Mucosa of descending colon (tissue), 3 donors: ENCODE measurements around the gene SLC5A3. TPM values are rescaled to one million over a fixed set of nuclear protein-coding genes. Genes with fewer than 3 reads are reported as not detected.

Source experiments
- ATAC-seq: fragments of 200-7000 bp; cut with Tn5 transposase; one replicate; pipeline ENCODE4 v1.9.1; 2020; ENCODE audit warnings: mild to moderate bottlenecking, moderate library complexity
- DNase-seq, 3 donors: peaks; one replicate each; pipeline ENCODE4 v3.0.0-alpha.2; 2020
- H3K36me3 ChIP-seq: fragments of 200-600 bp; one replicate; pipeline ENCODE4 v1.8.0; 2021; ENCODE audit warnings: low read depth, mild to moderate bottlenecking
- H3K4me1 ChIP-seq: fragments of 200-600 bp; one replicate; pipeline ENCODE4 v1.8.0; 2021; ENCODE audit warnings: low read depth, mild to moderate bottlenecking
- H3K4me3 ChIP-seq: fragments of 200-600 bp; one replicate; pipeline ENCODE4 v1.8.0; 2021; ENCODE audit warnings: mild to moderate bottlenecking
- H3K9me3 ChIP-seq: fragments of 200-600 bp; one replicate; pipeline ENCODE4 v1.8.0; 2021; ENCODE audit warnings: mild to moderate bottlenecking
- intact Hi-C, 2 donors: fragments of 100-400 bp; cut with DNase I in 1 of 2; cut with micrococcal nuclease in 1 of 2; formaldehyde crosslinking; loops; one replicate each; pipeline versions ENCODE4 v1.11.0 to v1.11.1; 2022; cut with DNase I, micrococcal nuclease
- total RNA-seq, 3 donors: library from RNA; stranded (reverse); fragmentation: NEBNext Ultra II Directional in 2 of 3; extraction: Animal tissue kit (Norgen Biotek cat#: 25700) in 2 of 3; gene quantifications; one replicate each; pipeline versions ENCODE4 v1.2.1 to v1.2.4, GENCODE V29; 2021 to 2023
- TF ChIP-seq, protein P1 (sequence below): fragments of 200-600 bp; IDR thresholded peaks from one replicate; pipeline ENCODE4 v1.8.0; 2022; ENCODE audit warnings: antibody characterized with exemption, mild to moderate bottlenecking
- donor health status: DM: no; HTN: no; CAD: no; lungs with moderate emphysema.
- donor health status: DM: no; HTN: no; CAD: no.
- donor health status: DM: no; HTN: yes; CAD: no.

The SLC5A3 gene
- total RNA-seq, 3 donors from 2014 or later, result 16.5 to 39.3 (median 19.9) TPM

GRCh38 chr21:34082769-34083168 lies 9.4 kb downstream of the SLC5A3 start:
- DNase-seq, result no peak
- TF ChIP-seq, protein P1, sequence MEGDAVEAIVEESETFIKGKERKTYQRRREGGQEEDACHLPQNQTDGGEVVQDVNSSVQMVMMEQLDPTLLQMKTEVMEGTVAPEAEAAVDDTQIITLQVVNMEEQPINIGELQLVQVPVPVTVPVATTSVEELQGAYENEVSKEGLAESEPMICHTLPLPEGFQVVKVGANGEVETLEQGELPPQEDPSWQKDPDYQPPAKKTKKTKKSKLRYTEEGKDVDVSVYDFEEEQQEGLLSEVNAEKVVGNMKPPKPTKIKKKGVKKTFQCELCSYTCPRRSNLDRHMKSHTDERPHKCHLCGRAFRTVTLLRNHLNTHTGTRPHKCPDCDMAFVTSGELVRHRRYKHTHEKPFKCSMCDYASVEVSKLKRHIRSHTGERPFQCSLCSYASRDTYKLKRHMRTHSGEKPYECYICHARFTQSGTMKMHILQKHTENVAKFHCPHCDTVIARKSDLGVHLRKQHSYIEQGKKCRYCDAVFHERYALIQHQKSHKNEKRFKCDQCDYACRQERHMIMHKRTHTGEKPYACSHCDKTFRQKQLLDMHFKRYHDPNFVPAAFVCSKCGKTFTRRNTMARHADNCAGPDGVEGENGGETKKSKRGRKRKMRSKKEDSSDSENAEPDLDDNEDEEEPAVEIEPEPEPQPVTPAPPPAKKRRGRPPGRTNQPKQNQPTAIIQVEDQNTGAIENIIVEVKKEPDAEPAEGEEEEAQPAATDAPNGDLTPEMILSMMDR, result no peak
- Histone ChIP-seq H3K9me3 (no peaks in the 10 kb centered on the region), H3K4me1 (peaks cover 38% of the 10 kb centered on the region), H3K36me3 (no peaks in the 10 kb centered on the region), H3K4me3 (no peak overlapping the region)
- ATAC-seq, result no peak
- intact Hi-C loops, result no loop called here

- no peak overlapping the region for H3K4me3 ChIP-seq
- intact Hi-C loops, result no loop called here
- no peaks in the 10 kb centered on the region for H3K36me3 ChIP-seq
- no peak for ATAC-seq
- peaks cover 32% of the 10 kb centered on the region for H3K4me1 ChIP-seq
- TF ChIP-seq, protein P1, result no peak
- DNase-seq, result no peak
- no peaks in the 10 kb centered on the region for H3K9me3 ChIP-seq
Measured at GRCh38 chr21:34083357-34083756, 10.0 kb downstream of the SLC5A3 start.

DNA sequence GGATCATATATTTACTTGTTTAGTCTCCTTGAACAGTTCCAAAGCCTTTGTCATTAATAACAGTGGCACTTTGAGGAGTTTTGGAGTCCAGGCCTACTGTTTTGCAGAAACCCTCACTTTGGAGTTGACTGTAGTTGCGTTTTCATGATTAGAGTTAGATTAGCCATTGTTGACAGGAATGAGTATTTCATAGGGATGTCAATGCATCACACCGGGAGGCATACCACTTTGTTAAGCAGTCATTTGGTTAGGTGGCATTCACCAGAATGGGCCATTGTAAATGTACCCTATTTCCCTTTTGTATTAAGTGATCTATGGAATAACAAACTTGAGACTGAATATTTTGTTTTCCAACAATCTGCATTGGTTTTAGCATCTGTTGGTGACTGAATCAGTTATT lies 11.8 kb downstream of the SLC5A3 start:
- TF ChIP-seq, protein P1, result no peak
- ATAC-seq (no peak), DNase-seq (no peak)
- intact Hi-C loops, result no loop called here
- no peaks in the 10 kb centered on the region for H3K36me3 ChIP-seq
- no peaks in the 10 kb centered on the region for H3K9me3 ChIP-seq
- no peak overlapping the region for H3K4me3 ChIP-seq
- peaks cover 19% of the 10 kb centered on the region for H3K4me1 ChIP-seq

DNA sequence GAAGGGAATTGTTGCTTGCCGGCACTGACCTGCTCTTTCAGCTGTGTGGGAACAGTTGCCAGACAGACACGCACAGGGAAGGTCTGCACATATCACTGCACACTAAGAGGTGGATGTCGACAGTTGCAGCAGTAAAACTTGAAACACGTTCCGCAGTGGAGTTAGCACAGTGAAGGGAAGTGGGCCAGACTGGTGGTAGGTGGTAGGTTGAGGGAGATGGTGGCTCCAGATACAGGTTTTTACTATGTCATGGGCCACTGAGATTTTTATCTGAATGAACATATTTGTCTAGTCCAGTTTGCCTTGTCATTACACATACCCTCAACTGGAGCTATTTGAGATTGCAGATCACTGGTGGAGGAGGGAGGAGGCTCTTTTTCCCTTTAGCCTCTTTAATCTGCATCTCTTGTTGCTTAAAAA lies 13.5 kb downstream of the SLC5A3 start:
- intact Hi-C loops, result no loop called here
- H3K9me3 ChIP-seq, result no peaks in the 10 kb centered on the region
- TF ChIP-seq, protein P1, result no peak
- no peak overlapping the region for H3K4me3 ChIP-seq
- peak; percentile 10 for ATAC-seq
- DNase-seq, result no peak
- no peaks in the 10 kb centered on the region for H3K36me3 ChIP-seq
- H3K4me1 ChIP-seq, result peaks cover 13% of the 10 kb centered on the region

- ATAC-seq (no peak), DNase-seq (no peak)
- Histone ChIP-seq H3K4me3 (no peak overlapping the region), H3K9me3 (no peaks in the 10 kb centered on the region), H3K4me1 (peaks cover 11% of the 10 kb centered on the region), H3K36me3 (no peaks in the 10 kb centered on the region)
- intact Hi-C loops, result no loop called here
- TF ChIP-seq, protein P1, result no peak
Measured at GRCh38 chr21:34088752-34089151, 15.4 kb downstream of the SLC5A3 start.

DNA sequence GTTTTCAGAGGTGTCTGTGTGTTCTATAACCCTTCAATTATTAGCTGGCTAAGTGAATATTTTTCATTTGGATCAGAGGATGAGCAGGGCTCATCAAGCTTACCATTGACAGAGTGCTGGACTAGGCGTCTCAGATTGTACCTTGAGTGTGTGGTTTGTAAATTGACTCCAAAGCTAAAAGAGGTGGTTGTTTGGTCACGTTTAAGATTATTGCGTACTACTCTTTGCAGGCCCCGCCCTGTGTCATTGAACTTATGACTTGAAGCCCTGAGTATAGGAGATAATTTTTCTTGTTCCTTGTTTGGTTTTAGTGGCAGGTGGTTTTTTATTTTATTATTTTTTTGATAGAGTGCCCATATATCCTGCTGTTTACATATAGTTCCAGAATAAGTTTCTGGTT lies 17.7 kb downstream of the SLC5A3 start:
- no peak overlapping the region for H3K4me3 ChIP-seq
- DNase-seq (no peak), ATAC-seq (peak; percentile 27)
- H3K4me1 ChIP-seq, result peaks cover 11% of the 10 kb centered on the region
- no peaks in the 10 kb centered on the region for H3K36me3 ChIP-seq
- TF ChIP-seq, protein P1, result no peak
- intact Hi-C loops, result no loop called here
- H3K9me3 ChIP-seq, result no peaks in the 10 kb centered on the region
